BJ (cell line): Measurements from ENCODE around the gene MKRN2OS. TPM values are rescaled to one million over a fixed set of nuclear protein-coding genes. Genes with fewer than 3 reads are reported as not detected.

Source experiments
- CTCF ChIA-PET: fragments of 350-600 bp; formaldehyde crosslinking; extraction: SDS; loops from one replicate; lab custom pipeline; 2021; ENCODE audit warnings: antibody characterized with exemption, inconsistent platforms; lab: Yijun Ruan, JAX
- POLR2A ChIA-PET: fragments of 300-600 bp; sonication (Branson Sonifier 250); formaldehyde crosslinking; extraction: SDS; loops from one replicate; lab custom pipeline; 2021; ENCODE audit warnings: antibody characterized with exemption; lab: Charles Lee
- DNase-seq: peaks from one replicate; pipeline ENCODE4 v3.0.0-alpha.2; 2011; ENCODE audit warnings: low read depth
- H3K27me3 ChIP-seq: 2 replicates; pipeline ENCODE4 v1.6.0; 2011; ENCODE audit warnings: low read length; ENCODE audit not compliant: control insufficient read depth, insufficient read depth
- H3K36me3 ChIP-seq: 2 replicates; pipeline ENCODE4 v1.5.1; 2011; ENCODE audit warnings: low read length; ENCODE audit not compliant: control insufficient read depth, insufficient read depth
- H3K4me3 ChIP-seq: 2 replicates; pipeline ENCODE4 v1.5.1; 2011; ENCODE audit warnings: low read depth, mild to moderate bottlenecking, control low read depth, low read length
- polyA plus RNA-seq: library from polyadenylated mRNA; depleted of rRNA; stranded (reverse); fragments of >200 nt; gene quantifications from 2 replicates; pipeline ENCODE4 v1.2.3, GENCODE V29; 2011
- TF ChIP-seq, protein P1 (sequence below): IDR thresholded peaks from 2 replicates; pipeline ENCODE4 v1.5.1; 2011; ENCODE audit warnings: low read depth, mild to moderate bottlenecking, control low read depth, inconsistent platforms, low read length, moderate library complexity; ENCODE audit not compliant: insufficient read depth

Gene MKRN2OS
- polyA plus RNA-seq, 1 experiment = not detected

DNA sequence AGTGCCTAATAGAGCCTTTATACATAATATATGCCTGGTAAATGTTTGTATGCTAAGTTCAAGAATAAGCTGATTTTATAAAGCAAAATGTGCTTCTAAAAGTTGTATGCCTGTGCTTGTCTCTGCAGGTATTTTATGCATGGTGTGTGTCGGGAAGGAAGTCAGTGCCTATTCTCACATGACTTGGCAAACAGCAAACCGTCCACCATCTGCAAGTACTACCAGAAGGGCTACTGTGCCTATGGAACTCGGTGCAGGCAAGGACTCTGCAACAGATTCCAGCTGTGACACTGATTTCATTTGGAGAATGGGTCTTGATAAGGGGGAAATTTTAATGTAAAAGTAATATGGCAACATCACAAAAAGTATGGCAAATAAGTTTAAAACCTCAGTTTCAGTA is 23.4 kb upstream of the MKRN2OS start:
- CTCF ChIA-PET = interaction anchor here (0.6 to 1.2 kb wide), 2 partner anchors 94 to 151 kb away, joined by 3 read pairs; no protein-coding TSS in a partner anchor
- POLR2A ChIA-PET = no interaction called here
- H3K27me3 ChIP-seq = no peaks in the 10 kb centered on the region
- peaks cover 13% of the 10 kb centered on the region for H3K36me3 ChIP-seq
- TF ChIP-seq, protein P1, sequence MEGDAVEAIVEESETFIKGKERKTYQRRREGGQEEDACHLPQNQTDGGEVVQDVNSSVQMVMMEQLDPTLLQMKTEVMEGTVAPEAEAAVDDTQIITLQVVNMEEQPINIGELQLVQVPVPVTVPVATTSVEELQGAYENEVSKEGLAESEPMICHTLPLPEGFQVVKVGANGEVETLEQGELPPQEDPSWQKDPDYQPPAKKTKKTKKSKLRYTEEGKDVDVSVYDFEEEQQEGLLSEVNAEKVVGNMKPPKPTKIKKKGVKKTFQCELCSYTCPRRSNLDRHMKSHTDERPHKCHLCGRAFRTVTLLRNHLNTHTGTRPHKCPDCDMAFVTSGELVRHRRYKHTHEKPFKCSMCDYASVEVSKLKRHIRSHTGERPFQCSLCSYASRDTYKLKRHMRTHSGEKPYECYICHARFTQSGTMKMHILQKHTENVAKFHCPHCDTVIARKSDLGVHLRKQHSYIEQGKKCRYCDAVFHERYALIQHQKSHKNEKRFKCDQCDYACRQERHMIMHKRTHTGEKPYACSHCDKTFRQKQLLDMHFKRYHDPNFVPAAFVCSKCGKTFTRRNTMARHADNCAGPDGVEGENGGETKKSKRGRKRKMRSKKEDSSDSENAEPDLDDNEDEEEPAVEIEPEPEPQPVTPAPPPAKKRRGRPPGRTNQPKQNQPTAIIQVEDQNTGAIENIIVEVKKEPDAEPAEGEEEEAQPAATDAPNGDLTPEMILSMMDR = no peak
- no peak overlapping the region for H3K4me3 ChIP-seq
- DNase-seq = no peak

DNA sequence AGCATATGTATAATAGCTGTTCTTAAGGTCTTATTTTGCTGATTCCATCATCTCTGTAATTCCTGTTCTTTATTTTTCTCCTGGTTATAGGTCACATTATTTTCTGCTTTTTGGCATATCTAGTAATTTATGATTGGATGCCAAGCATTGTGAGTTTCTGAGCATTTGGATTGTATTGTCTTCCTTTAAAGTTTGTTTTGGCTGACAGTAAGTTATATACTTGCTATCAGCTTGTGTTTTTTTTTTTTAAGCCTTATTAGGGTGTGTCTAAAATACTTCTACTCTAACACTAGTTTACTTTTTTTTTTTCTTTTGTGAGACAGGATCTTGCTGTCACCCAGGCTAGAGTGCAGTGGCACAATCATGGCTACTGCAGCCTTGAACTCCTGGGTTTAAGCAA is 21.7 kb upstream of the MKRN2OS start:
- Histone ChIP-seq H3K27me3 (no peaks in the 10 kb centered on the region), H3K4me3 (no peak overlapping the region), H3K36me3 (peaks cover 8% of the 10 kb centered on the region)
- TF ChIP-seq, protein P1 = no peak
- ChIA-PET POLR2A (no interaction called here), CTCF (no interaction called here)
- DNase-seq = no peak

GRCh38 chr3:12562451-12562850 is 17.2 kb upstream of the MKRN2OS start:
- H3K36me3 ChIP-seq = no peaks in the 10 kb centered on the region; the same call in 1 of the 2 replicates
- no peaks in the 10 kb centered on the region for H3K27me3 ChIP-seq
- CTCF ChIA-PET = interaction anchor here (0.8 to 2.0 kb wide), 3 partner anchors 12 to 163 kb away, joined by 3 to 6 read pairs (median 3); no protein-coding TSS in a partner anchor
- TF ChIP-seq, protein P1 = no peak
- H3K4me3 ChIP-seq = no peak overlapping the region
- POLR2A ChIA-PET = no interaction called here
- DNase-seq = no peak

- ChIA-PET CTCF (interaction anchor here (0.9 to 2.0 kb wide), 2 partner anchors 9 to 13 kb away, joined by 3 to 6 read pairs; no protein-coding TSS in a partner anchor), POLR2A (no interaction called here)
- no peak for DNase-seq
- Histone ChIP-seq H3K4me3 (no peak overlapping the region), H3K36me3 (no peaks in the 10 kb centered on the region; the same call in 1 of the 2 replicates), H3K27me3 (no peaks in the 10 kb centered on the region)
- TF ChIP-seq, protein P1 = no peak
Measured at GRCh38 chr3:12561397-12561796, 16.1 kb upstream of the MKRN2OS start.

GRCh38 chr3:12560505-12561190 is 15.3 kb upstream of the MKRN2OS start:
- ChIA-PET POLR2A (no interaction called here), CTCF (interaction anchor here (0.9 to 2.0 kb wide), 2 partner anchors 10 to 14 kb away, joined by 3 to 6 read pairs; no protein-coding TSS in a partner anchor)
- DNase-seq = no peak
- Histone ChIP-seq H3K27me3 (no peaks in the 10 kb centered on the region), H3K4me3 (no peak overlapping the region), H3K36me3 (no peaks in the 10 kb centered on the region)
- TF ChIP-seq, protein P1 = no peak
